ENCODE measurements around the gene ADD2.

Gene ADD2

GRCh38 chr2:70683455-70683854, 84.5 kb downstream of the ADD2 start:
- H3K4me1 Mint-ChIP-seq (ENCODE audit: low read depth), result no peaks in the 10 kb centered on the region
- no peak overlapping the region for H3K4me3 Mint-ChIP-seq
- no peak for DNase-seq (ENCODE audit: low spot score)
- peaks cover 2% of the 10 kb centered on the region for H3K27me3 Mint-ChIP-seq (ENCODE audit: low read depth)
- no peaks in the 10 kb centered on the region for H3K9me3 Mint-ChIP-seq
- no peaks in the 10 kb centered on the region for H3K36me3 Mint-ChIP-seq (ENCODE audit: low read depth)
- no peak overlapping the region for H3K27ac Mint-ChIP-seq

- Mint-ChIP-seq H3K4me3 (no peak overlapping the region), H3K4me1 (ENCODE audit: low read depth) (no peaks in the 10 kb centered on the region), H3K27ac (no peak overlapping the region), H3K9me3 (no peaks in the 10 kb centered on the region), H3K36me3 (ENCODE audit: low read depth) (no peaks in the 10 kb centered on the region), H3K27me3 (ENCODE audit: low read depth) (peaks cover 2% of the 10 kb centered on the region)
- no peak for DNase-seq (ENCODE audit: low spot score)
Observed at GRCh38 chr2:70680735-70681134, 87.3 kb downstream of the ADD2 start.

DNA sequence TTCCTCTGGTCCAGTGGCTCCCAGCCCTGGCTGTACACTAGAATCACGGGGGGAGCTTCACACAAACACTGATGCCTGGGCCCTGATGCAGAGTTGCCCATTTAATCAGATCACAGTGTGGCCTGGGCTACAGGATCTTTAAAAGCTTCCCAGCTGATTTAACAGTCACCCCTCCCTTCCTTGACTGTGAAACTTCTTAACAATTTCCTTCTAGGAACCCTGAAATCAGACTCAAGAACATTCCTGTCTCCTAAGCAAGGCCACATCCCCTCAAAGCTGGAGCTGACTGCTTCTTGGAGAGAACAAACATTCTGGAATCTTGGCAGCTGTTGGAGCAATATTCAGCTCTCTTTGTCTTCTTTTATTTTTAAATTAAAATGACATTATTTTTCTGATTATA, 88.7 kb downstream of the ADD2 start:
- no peaks in the 10 kb centered on the region for H3K9me3 Mint-ChIP-seq
- H3K36me3 Mint-ChIP-seq (ENCODE audit: low read depth), result no peaks in the 10 kb centered on the region
- DNase-seq (ENCODE audit: low spot score), result no peak
- H3K4me1 Mint-ChIP-seq (ENCODE audit: low read depth), result peaks cover 2% of the 10 kb centered on the region
- no peak overlapping the region for H3K4me3 Mint-ChIP-seq
- H3K27me3 Mint-ChIP-seq (ENCODE audit: low read depth), result peaks cover 2% of the 10 kb centered on the region
- H3K27ac Mint-ChIP-seq, result no peak overlapping the region

GRCh38 chr2:70678576-70679143, 89.3 kb downstream of the ADD2 start:
- Mint-ChIP-seq H3K9me3 (no peaks in the 10 kb centered on the region), H3K27me3 (ENCODE audit: low read depth) (peaks cover 2% of the 10 kb centered on the region)

DNA sequence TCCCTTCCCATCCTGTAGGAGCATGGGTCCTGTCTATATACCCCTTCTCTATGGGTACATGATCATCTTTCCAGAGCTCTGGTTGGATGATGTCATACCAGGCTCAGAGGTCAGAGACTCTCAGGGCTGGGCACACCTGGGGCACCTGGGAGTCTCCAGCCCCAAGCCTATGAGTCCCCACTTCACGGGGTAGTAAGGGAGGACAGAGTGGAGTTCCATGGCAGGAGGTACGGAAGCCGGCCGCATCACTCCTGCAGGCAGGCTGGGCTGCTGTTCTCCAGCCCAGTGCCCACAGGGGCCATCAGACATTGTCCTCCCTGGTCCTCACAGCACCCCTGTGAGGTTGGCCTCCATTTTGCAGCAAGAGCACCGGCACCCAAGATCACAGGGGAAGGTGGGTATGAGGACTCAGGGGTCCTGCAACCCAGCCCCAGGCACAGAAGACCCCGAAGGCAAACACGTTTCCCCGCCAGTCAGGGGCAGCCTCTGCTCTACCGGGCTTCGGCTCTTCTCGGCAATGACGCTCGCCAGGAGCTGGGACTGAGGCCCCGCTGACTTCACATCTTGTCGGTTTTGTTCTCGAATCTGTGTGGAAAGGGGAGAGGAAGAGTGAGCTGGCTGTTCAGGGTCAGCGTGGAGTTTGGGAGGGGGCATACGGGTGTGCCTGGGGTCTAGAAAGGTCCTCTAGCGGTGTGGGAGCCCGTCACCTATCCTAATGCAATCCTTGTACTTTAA, 91.5 kb downstream of the ADD2 start:
- H3K9me3 Mint-ChIP-seq, result no peaks in the 10 kb centered on the region
- DNase-seq (ENCODE audit: low spot score), result no peak
- H3K4me1 Mint-ChIP-seq (ENCODE audit: low read depth), result peaks cover 2% of the 10 kb centered on the region
- no peak overlapping the region for H3K27ac Mint-ChIP-seq
- H3K4me3 Mint-ChIP-seq, result no peak overlapping the region
- H3K36me3 Mint-ChIP-seq (ENCODE audit: low read depth), result no peaks in the 10 kb centered on the region
- peaks cover 2% of the 10 kb centered on the region for H3K27me3 Mint-ChIP-seq (ENCODE audit: low read depth)

More at GRCh38 chr2:70678576-70679143, 89.3 kb downstream of the ADD2 start:
- no peaks in the 10 kb centered on the region for H3K36me3 Mint-ChIP-seq (ENCODE audit: low read depth)
- H3K4me1 Mint-ChIP-seq (ENCODE audit: low read depth), result peaks cover 2% of the 10 kb centered on the region
- H3K27ac Mint-ChIP-seq, result no peak overlapping the region
- DNase-seq (ENCODE audit: low spot score), result no peak
- H3K4me3 Mint-ChIP-seq, result no peak overlapping the region

- H3K9me3 Mint-ChIP-seq, result no peaks in the 10 kb centered on the region
- H3K4me1 Mint-ChIP-seq (ENCODE audit: low read depth), result peaks cover 2% of the 10 kb centered on the region
- H3K27ac Mint-ChIP-seq, result no peak overlapping the region
- H3K4me3 Mint-ChIP-seq, result no peak overlapping the region
- no peak for DNase-seq (ENCODE audit: low spot score)
- no peaks in the 10 kb centered on the region for H3K36me3 Mint-ChIP-seq (ENCODE audit: low read depth)
- H3K27me3 Mint-ChIP-seq (ENCODE audit: low read depth), result peaks cover 2% of the 10 kb centered on the region
Observed at GRCh38 chr2:70675862-70676261, 92.1 kb downstream of the ADD2 start.

- Mint-ChIP-seq H3K4me3 (no peak overlapping the region), H3K36me3 (ENCODE audit: low read depth) (no peaks in the 10 kb centered on the region), H3K9me3 (no peaks in the 10 kb centered on the region), H3K4me1 (ENCODE audit: low read depth) (peaks cover 2% of the 10 kb centered on the region), H3K27ac (no peak overlapping the region), H3K27me3 (ENCODE audit: low read depth) (no peaks in the 10 kb centered on the region)
- DNase-seq (ENCODE audit: low spot score), result no peak
Observed at GRCh38 chr2:70674636-70675430, 93.2 kb downstream of the ADD2 start.

- Mint-ChIP-seq H3K27ac (no peak overlapping the region), H3K27me3 (ENCODE audit: low read depth) (no peaks in the 10 kb centered on the region), H3K36me3 (ENCODE audit: low read depth) (no peaks in the 10 kb centered on the region), H3K9me3 (no peaks in the 10 kb centered on the region), H3K4me3 (no peak overlapping the region), H3K4me1 (ENCODE audit: low read depth) (peaks cover 2% of the 10 kb centered on the region)
- no peak for DNase-seq (ENCODE audit: low spot score)
Observed at GRCh38 chr2:70673041-70673647, 94.9 kb downstream of the ADD2 start.

DNA sequence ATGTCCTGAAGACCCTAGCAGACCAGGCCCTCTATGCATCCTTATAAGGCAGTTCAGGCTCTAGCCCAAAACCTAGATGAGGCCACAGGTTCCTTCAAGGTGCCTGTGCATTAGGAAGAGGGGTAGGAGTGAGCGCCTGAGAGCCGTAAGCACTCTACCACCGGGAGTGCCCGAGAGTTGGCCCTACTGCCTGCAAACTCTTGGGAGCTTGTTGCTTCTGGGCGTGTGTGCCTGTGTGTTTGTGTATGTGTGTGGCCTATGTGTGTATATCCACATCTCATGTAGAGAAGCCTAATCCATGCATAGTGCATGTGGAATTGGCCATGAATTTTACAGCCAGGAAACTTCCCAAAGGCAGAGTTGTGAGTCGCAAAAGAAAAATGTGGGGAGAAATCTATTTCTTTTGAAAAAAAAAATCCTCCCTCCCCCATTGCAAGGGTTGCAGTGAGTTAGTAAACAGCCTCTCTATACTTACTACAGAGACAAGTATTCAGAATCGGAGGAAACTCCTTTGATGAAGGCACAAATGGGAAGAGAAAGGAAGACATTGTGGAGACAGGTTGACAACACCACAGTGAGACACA, 96.8 kb downstream of the ADD2 start:
- Mint-ChIP-seq H3K36me3 (ENCODE audit: low read depth) (no peaks in the 10 kb centered on the region), H3K27ac (no peak overlapping the region), H3K27me3 (ENCODE audit: low read depth) (no peaks in the 10 kb centered on the region), H3K4me1 (ENCODE audit: low read depth) (peaks cover 2% of the 10 kb centered on the region), H3K4me3 (no peak overlapping the region), H3K9me3 (no peaks in the 10 kb centered on the region)
- no peak for DNase-seq (ENCODE audit: low spot score)

DNA sequence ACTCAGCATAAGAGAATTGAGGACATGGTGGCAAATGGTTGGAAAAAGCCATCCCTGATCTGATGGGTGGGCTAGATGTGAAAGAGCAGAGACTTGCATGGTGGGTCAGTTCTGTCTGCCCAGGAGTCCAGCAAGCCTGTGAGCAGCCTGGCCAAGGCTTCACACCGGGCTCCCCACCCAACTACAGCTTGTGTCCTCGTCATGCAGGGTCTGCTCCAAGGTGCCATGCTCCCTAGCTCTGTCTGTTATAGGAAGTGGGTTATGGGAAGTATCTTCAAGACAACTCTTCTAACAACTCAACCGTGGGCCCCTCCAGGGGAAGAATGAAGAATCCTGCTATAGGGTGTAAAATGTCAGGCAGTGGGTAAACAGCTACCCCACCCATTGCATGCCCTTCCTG, 97.4 kb downstream of the ADD2 start:
- no peak for DNase-seq (ENCODE audit: low spot score)
- H3K9me3 Mint-ChIP-seq, result no peaks in the 10 kb centered on the region
- H3K27me3 Mint-ChIP-seq (ENCODE audit: low read depth), result no peaks in the 10 kb centered on the region
- H3K4me3 Mint-ChIP-seq, result no peak overlapping the region
- no peaks in the 10 kb centered on the region for H3K36me3 Mint-ChIP-seq (ENCODE audit: low read depth)
- peaks cover 2% of the 10 kb centered on the region for H3K4me1 Mint-ChIP-seq (ENCODE audit: low read depth)
- H3K27ac Mint-ChIP-seq, result no peak overlapping the region

DNA sequence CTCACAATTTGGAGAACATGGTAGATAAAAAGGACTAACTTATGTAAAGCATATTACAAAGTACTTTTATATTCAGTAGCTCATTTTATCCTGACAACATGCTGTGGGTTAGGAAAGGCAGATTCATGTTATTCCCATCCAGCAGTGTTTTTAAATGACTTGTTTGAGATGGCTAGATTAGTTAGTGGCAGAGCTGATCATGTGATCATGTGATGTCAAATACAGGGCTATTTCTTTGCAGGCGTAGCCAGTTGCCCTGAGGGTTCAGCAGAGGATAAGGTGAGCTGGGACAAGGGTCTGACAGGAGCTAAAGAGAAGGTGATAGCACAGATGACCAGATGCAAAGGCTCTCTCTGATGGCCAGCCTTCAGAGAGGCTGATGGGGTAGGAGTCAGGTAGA, 97.8 kb downstream of the ADD2 start:
- no peaks in the 10 kb centered on the region for H3K27me3 Mint-ChIP-seq (ENCODE audit: low read depth)
- H3K9me3 Mint-ChIP-seq, result no peaks in the 10 kb centered on the region
- peaks cover 2% of the 10 kb centered on the region for H3K4me1 Mint-ChIP-seq (ENCODE audit: low read depth)
- no peak for DNase-seq (ENCODE audit: low spot score)
- no peaks in the 10 kb centered on the region for H3K36me3 Mint-ChIP-seq (ENCODE audit: low read depth)
- H3K4me3 Mint-ChIP-seq, result no peak overlapping the region
- no peak overlapping the region for H3K27ac Mint-ChIP-seq

GRCh38 chr2:70668911-70669310, 99.1 kb downstream of the ADD2 start:
- Mint-ChIP-seq H3K27me3 (ENCODE audit: low read depth) (peaks cover 2% of the 10 kb centered on the region), H3K36me3 (ENCODE audit: low read depth) (no peaks in the 10 kb centered on the region), H3K9me3 (no peaks in the 10 kb centered on the region), H3K4me3 (no peak overlapping the region), H3K27ac (no peak overlapping the region), H3K4me1 (ENCODE audit: low read depth) (peaks cover 7% of the 10 kb centered on the region)
- DNase-seq (ENCODE audit: low spot score), result no peak

DNA sequence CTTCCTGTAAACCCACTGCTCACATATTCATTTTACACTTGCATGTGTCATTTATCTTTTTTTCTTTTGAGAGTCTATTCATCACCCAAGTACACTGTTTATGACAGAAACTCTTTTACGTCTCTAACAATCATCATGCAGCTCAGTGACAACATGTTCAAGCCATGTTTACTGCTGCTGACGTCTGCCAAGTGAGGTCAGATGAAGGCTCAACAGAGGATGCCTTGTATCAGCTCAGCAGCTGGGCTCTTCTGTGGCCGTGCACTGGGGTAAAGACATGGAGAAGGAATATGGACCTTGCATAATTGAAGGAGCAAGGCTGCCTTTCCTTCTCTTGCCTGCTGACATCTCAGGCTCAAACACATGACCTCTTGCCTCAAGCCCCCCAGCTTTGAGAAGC, 99.6 kb downstream of the ADD2 start:
- Mint-ChIP-seq H3K4me3 (no peak overlapping the region), H3K27ac (no peak overlapping the region), H3K36me3 (ENCODE audit: low read depth) (no peaks in the 10 kb centered on the region)

DNA sequence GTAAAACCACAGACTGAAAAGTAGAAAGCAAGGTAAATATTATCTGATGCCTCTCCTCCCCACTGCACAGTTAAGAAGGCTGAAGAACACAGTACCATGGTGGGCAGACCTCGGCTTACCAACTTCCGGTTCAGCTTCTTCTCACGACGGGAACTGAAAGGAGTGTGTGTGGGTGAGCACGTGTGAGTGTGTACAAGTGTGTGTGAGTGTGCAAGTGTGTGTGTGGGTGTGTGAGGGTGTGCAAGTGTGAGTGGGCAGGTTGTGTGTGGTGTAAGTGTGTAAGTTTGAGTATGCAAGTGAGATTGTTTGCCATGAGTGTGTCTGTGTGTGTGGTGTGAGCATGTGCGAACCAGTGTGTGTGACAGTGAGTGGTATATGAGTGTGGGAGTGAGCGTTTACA, 103.5 kb downstream of the ADD2 start:
- peaks cover 11% of the 10 kb centered on the region for H3K4me1 Mint-ChIP-seq (ENCODE audit: low read depth)
- no peak overlapping the region for H3K4me3 Mint-ChIP-seq
- no peaks in the 10 kb centered on the region for H3K36me3 Mint-ChIP-seq (ENCODE audit: low read depth)
- H3K9me3 Mint-ChIP-seq, result no peaks in the 10 kb centered on the region
- no peak overlapping the region for H3K27ac Mint-ChIP-seq
- peaks cover 2% of the 10 kb centered on the region for H3K27me3 Mint-ChIP-seq (ENCODE audit: low read depth)
- DNase-seq (ENCODE audit: low spot score), result no peak

More for the DNA sequence above, 99.6 kb downstream of the ADD2 start:
- no peak for DNase-seq (ENCODE audit: low spot score)
- no peaks in the 10 kb centered on the region for H3K9me3 Mint-ChIP-seq
- H3K27me3 Mint-ChIP-seq (ENCODE audit: low read depth), result peaks cover 2% of the 10 kb centered on the region
- peaks cover 11% of the 10 kb centered on the region for H3K4me1 Mint-ChIP-seq (ENCODE audit: low read depth)

Measured in T-helper 2 cell treated with Interferon-gamma antibody and Interleukin-4, amounts not matched to agents 5 μg/mL and 100 μg/mL, for 36 hours (primary cell).